Stimulated activated CD4-positive, alpha-beta T cell treated with anti-CD3 and anti-CD28 coated beads, Interleukin-15, amount 100 ng/mL, for 24 hours (primary cell): ENCODE results near the gene KIFC3.
"Not testable (repeated sequence)": the region's sequence is repeated elsewhere in the genome, so short reads cannot be mapped to it uniquely, and the experiment has no call there.

Source experiments
- DNase-seq: peaks from one replicate; pipeline ENCODE4 v3.0.0-alpha.2; 2020

The KIFC3 gene

GRCh38 chr16:57801809-57802340 is 416 bp downstream of the KIFC3 start:
- DNase-seq: no peak

DNA sequence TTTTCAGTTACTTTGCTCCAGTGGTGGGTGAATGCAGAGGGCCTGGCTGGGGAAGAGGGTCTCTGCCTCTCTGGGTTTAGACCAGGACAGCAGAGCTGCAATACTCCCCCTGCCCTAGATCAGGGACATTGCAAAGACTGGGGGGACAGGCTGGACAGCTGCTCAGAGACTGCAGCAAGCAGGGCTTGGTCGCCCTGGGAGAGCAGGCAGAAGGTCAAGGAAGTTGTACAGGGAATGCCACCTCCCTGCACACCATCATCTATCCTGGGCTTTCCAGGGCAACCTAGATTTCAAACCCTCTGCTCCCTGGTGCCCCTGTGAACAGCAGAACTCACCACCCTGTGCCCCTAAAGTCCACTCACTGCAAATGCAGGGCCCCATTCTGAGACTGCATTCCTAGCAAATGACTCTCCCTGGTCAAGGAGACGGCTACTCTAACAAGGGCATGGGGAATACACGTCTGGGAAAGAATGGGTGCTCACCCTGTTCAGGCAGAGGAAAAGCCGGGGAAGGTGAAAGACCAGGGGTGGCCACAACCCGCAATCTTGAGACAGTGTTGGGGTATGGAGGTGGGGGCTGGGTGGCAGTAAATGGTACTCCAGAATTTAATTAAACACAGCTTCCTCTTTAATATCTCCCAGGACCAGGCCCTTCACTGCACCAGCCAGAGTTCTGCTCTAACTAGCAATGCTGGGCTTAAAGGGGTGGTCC is 1.0 kb downstream of the KIFC3 start:
- no peak for DNase-seq

GRCh38 chr16:57800200-57801097 is 1.8 kb downstream of the KIFC3 start:
- DNase-seq: no peak

- DNase-seq: no peak
These were observed 2.6 kb downstream of the KIFC3 start for GRCh38 chr16:57799600-57800199.

DNA sequence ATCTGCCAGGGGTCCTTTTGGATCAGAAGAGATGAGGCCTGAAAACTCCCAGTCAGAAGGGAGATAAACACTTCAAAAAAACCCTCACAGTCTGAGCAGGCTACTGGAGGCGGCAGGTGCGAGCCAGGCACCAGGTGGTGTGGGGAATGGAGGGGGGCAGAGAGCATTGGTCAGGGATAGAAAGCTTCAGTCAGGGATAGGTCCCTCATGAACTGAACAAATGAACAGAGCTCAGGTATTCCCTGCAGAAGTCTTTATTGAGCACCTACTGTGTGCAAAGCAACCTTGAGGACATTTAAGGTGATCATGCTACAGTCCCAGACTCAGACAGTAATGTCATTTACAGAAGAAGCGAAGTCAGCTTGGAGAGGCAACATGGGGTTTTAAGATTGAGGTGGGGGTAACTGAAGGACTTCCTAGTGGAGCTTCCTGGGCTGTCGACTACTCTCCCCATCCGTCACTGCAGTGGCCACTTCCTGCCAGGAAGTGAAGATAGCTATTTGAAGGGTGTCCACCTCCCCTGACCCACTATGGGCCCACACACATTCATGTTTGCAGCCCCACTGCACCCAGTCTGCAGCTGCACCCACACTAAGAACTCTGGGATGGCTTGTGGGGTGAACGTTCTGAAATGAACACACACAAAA is 3.2 kb downstream of the KIFC3 start:
- DNase-seq: no peak

- DNase-seq: no peak
These were observed 4.0 kb downstream of the KIFC3 start for GRCh38 chr16:57798267-57798810.

DNA sequence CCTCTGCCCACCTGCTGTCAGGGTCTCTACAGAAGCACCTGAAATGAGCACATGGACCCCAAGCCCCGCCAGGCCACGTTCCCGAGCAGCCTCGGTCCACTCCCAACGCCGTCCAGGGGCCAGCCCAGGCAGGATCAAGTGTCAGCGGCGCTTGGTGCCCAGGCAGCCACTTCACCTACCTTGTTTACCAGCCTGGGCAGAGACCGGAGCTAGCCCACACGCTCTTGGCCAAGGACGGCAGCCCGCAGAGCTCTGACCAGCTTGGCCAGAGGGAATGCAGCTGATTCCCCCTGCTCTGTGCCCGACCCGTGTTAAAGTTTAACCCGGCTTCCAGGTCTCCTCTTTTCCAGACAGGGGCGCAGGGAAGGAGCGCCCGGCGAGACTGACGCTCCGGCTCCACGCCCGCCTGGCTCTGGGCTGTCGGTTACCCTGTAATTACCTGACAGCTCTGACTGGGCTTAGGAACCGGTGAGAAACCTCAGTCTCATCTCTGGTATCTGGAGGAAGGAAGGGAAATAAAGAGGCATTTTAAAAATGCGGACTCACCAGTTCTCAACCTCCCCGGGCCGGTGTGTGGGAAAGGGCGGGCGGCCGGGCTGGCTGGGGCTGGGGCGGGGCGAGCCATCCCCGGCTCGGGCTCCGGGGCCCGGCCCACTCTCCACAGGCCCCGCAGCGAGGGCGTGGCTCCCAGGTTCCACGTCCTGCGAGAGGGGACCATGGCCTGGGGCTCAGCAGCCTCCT is 4.6 kb downstream of the KIFC3 start:
- no peak for DNase-seq

DNA sequence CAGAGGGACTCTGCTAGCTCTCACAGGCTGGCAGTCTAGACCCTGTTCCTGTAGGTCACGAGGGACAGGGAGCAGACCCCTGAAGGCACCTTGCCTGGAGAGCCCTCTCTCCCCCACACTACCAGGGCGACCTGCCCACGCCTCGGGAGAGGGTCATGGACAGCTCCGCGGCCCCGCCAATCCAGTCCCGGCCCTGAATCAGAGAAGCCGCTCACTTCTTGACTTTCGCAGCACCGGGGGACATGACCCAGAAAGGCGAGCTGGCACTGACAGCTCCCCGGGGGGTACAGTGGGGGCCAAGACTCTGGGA is 5.1 kb downstream of the KIFC3 start:
- no peak for DNase-seq

DNA sequence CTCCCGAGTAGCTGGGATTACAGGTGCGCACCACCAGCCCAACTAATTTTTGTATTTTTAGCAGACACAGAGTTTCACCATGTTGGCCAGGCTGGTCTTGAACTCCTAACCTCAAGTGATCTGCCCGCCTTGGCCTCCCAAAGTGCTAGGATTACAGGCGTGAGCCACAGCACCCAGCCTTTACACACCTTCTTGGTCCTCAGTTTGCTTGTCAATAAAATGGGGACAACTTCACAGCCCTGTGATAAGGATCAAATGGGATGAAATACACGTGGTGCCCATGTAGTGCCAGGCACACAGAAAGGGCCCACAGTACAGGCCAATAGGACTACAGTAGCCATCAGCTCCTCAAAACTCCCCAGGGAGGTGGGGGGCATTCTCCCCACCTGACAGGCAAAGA is 6.3 kb downstream of the KIFC3 start:
- DNase-seq: not testable (repeated sequence)

DNA sequence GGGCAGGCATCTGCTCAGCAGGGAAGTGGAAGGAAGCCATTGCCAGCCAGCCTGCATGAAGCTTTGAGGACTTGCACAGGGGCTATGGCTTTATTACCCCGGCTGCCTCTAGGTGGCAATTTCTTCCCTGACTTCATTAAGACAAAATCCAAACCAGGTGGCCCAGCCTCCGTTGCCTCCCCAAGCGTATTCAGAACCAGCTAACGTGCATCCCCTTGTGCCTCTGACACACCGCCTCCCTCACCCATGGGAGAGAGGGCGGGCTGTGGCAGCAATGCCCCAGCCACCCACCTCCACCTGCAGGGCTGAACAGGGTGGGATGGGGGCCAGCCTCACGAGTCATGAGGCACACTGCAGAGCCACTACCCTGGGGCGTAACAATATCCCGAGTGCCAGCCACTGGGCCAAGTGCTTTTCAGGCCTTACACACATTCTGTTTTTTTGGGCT is 6.8 kb downstream of the KIFC3 start:
- peak; percentile 45 for DNase-seq

DNA sequence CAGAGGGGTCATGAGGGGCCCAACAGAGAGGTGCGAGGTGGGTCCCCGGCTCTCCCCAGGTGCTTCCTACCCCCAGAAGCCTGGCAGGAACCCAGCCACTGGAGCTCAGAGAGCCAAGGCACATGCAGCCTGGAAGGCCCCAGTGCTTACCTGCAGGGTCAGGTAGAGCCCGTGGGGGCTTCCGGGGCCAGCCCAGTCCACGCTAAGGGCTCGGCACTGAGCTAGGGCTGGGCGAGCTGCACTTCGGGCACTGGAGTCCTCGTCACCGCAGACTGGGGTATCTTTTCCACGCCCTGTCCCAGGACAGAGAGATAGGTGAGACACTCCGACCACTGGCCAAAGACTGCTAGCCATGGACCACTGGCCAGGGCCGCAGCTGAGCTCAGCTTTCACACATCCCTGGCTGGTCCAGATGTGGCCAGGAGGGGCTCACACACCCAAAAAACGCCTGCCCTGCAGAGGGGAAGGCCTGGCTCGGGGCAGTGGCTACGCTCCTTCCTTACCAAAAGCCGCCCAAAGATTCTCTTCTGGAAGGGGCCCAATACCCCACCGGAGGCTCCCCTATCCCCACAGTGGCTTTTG is 7.4 kb downstream of the KIFC3 start:
- no peak for DNase-seq

- no peak for DNase-seq
These were observed 10.3 kb downstream of the KIFC3 start for GRCh38 chr16:57791893-57792461.

- DNase-seq: no peak
These were observed 10.9 kb downstream of the KIFC3 start for GRCh38 chr16:57791195-57791892.

DNA sequence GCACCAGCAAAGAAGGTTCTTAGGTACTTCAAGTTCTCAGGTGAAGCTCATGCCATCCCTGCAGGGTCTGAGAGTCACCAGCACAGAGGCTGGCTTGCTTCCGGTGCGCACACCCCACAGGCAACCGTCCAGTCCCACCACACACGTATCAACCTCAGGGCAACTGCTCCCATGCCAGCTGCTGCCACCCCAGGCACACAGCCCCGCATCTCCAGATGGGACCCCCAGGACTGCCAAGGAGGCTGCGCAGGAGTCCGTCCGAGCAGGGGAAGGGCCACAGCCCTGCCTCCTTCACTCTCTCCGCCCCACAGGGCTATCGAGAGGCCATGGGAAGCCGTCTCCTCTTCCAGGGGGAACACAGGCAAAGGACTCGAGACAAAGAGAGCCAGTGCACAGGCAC is 13.3 kb downstream of the KIFC3 start:
- no peak for DNase-seq

- DNase-seq: no peak
These were observed 13.9 kb downstream of the KIFC3 start for GRCh38 chr16:57788252-57788841.

GRCh38 chr16:57787519-57787905 is 14.8 kb downstream of the KIFC3 start:
- no peak for DNase-seq

DNA sequence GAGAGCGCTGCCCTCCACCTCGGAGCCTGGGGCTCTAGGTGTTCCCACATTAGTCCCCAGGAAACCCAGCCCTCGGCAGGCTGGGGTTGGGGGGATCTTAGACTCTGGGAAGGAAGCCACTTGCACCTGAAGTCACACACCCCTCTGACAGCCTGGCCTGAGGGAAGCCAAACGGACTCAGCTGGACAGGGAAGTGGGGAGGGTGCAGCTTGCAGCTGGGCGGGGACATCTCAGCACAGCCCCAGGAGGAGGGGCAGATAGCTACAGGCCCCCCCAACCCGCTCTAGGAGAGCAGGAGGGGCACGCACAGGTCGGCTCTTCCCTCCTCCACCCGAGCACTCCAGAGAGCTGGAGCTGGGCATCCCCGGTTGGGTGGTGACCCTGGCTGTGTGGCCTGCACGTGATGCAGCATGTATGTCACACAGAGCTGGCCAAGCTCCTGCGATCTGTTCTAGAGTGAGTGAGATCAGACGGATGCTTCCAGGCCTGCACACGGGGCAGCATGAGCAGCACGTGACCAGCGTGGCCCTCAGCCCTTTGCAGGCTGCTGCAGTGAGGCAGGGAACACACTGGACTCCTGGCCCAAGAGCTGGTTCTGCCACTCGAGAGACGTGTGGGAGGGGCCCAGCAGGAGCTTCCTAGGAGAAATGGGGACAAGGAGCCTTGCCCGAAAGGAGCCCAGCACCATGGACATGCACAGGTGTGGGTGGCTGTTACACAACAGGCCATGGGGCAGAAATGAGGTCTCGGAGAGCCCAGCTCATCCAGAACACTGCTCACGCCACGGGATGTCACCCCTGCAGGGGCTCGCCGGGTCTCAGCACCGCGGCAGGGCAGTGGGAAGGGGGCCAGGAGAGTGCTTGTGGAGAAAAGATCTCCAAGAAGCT is 15.4 kb downstream of the KIFC3 start:
- no peak for DNase-seq

- no peak for DNase-seq
These were observed 16.4 kb downstream of the KIFC3 start for GRCh38 chr16:57785924-57786323.

DNA sequence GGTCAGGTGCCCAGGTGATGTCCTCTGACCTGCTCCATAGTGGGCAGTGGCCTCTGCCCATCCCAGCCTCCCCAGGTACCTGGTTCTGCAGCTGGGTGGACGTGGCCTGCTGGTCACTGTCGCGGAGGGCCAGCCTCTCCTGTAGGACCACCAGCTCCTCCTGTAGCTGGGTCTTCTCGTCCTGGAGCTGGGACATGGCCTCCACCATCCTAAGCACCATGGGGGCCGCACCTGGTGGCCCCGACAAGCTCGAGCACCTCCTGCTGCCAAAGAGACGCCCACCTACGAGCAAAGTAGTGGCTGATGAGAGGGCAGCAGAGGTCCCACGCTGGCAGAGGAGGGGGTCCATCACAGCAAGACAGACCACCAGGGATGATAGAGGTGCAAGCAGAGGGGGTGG is 16.9 kb downstream of the KIFC3 start:
- no peak for DNase-seq
